Measurements from ENCODE around the gene TGFBR3.

TGFBR3 gene

GRCh38 chr1:91866425-91866824, 19.5 kb downstream of the TGFBR3 start:
- H3K4me3 ChIP-seq (ENCODE audit: low read depth, low read length), result no peak overlapping the region
- TF ChIP-seq CTCF (IDR thresholded peaks at IDR 0.05; ENCODE audit: low read depth, low read length), result no peak
- no peak for DNase-seq (ENCODE audit: low read depth, low spot score)
- in situ Hi-C loops (cut with HindIII; ENCODE audit: low sequenced_read_pairs), result no loop called here

DNA sequence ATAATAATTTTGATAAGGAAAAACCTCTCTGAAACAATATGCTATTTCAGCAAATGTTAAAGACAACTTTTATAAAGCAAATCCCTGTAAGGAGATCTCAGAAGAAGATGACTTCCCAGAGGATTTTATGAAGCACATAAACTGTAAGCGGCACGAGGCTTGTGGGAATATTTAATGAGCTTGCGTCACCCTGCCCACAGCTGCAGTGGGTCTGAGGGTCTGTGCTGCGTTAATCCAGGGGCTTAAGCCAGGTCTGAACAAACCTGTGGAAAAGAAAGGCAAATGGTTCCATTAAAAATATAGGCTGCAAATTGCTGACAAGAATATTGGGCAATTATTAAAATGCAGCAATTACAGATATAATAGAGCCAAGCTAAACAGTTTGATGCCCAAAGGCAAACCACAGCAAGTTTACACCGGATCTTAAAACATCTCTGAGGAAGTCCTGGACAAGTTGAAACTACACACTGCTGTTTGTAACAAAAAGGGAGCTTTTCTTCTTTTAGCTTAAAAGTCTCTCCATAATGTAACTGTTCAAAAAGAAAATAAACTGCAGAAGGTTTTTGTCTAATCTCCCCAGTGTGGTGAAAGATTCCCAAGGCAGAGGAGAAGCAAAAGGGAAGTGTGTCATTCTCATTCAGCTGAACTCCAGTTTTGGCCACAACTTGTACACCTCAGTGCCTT, 21.8 kb downstream of the TGFBR3 start:
- TF ChIP-seq CTCF (IDR thresholded peaks at IDR 0.05; ENCODE audit: low read depth, low read length), result no peak
- H3K4me3 ChIP-seq (ENCODE audit: low read depth, low read length), result no peak overlapping the region
- DNase-seq (ENCODE audit: low read depth, low spot score), result peak; percentile 43
- in situ Hi-C loops (cut with HindIII; ENCODE audit: low sequenced_read_pairs), result no loop called here

DNA sequence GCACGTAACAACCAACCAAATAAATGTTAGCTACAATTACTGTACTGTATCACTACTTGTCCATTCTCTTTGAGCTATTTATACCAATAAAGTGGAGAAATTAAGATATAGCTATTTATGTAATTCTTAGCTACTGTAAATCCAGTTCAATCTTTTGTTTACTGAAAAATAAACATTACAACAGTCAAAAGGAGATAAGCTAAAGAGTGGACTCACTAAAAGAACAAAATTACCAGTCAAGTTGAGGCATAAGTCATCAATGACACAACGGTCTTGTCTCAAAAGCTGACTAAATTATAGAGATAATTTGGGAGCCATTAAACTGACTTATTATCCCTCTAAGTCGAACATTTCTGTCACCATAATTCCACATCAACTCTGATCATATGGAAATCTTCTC, 22.5 kb downstream of the TGFBR3 start:
- H3K4me3 ChIP-seq (ENCODE audit: low read depth, low read length), result no peak overlapping the region
- no peak for DNase-seq (ENCODE audit: low read depth, low spot score)
- in situ Hi-C loops (cut with HindIII; ENCODE audit: low sequenced_read_pairs), result no loop called here
- no peak for TF ChIP-seq CTCF (IDR thresholded peaks at IDR 0.05; ENCODE audit: low read depth, low read length)

GRCh38 chr1:91862120-91862519, 23.8 kb downstream of the TGFBR3 start:
- H3K4me3 ChIP-seq (ENCODE audit: low read depth, low read length), result no peak overlapping the region
- TF ChIP-seq CTCF (IDR thresholded peaks at IDR 0.05; ENCODE audit: low read depth, low read length), result no peak
- in situ Hi-C loops (cut with HindIII; ENCODE audit: low sequenced_read_pairs), result no loop called here
- DNase-seq (ENCODE audit: low read depth, low spot score), result no peak

- no peak for TF ChIP-seq CTCF (IDR thresholded peaks at IDR 0.05; ENCODE audit: low read depth, low read length)
- in situ Hi-C loops (cut with HindIII; ENCODE audit: low sequenced_read_pairs), result no loop called here
- no peak overlapping the region for H3K4me3 ChIP-seq (ENCODE audit: low read depth, low read length)
- no peak for DNase-seq (ENCODE audit: low read depth, low spot score)
Measured at GRCh38 chr1:91857557-91858239, 28.3 kb downstream of the TGFBR3 start.

DNA sequence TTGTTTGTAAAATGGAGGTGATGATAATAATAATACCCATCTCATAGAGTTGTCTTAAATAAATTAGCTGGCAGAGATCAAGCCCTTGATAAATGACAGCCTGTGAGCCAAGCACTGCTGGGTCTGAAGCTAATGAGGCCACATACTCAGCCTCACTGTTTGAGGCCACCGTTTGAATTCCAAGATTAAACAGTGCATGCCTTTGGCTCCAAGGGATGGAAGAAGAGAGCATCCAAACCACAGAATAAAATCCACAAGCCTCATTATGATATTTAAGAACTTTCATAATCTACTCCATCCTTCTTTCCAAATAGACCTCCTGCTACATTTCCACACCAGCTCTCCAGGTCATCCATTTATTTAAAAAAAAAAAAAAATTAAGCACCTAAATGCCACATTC, 29.0 kb downstream of the TGFBR3 start:
- DNase-seq (ENCODE audit: low read depth, low spot score), result no peak
- no peak for TF ChIP-seq CTCF (IDR thresholded peaks at IDR 0.05; ENCODE audit: low read depth, low read length)
- in situ Hi-C loops (cut with HindIII; ENCODE audit: low sequenced_read_pairs), result no loop called here
- no peak overlapping the region for H3K4me3 ChIP-seq (ENCODE audit: low read depth, low read length)
